OCI-LY7 (cell line): ENCODE measurements around the gene YWHAB.

Experiments used
- CTCF ChIP-seq: fragments of 200-600 bp; sonication (generic); conservative IDR thresholded peaks from 2 replicates; pipeline ENCODE4 v1.5.1; 2014; ENCODE audit warnings: mild to moderate bottlenecking, antibody characterized with exemption, low read length, moderate library complexity, mixed read lengths
- EZH2phosphoT487 ChIP-seq: fragments of 200-600 bp; sonication (generic); IDR thresholded peaks from 2 replicates; pipeline ENCODE4 v1.6.1; 2018; ENCODE audit warnings: low read depth, borderline replicate concordance, mild to moderate bottlenecking, mixed run types, antibody characterized with exemption, low read length, moderate library complexity, mixed read lengths

- TF ChIP-seq CTCF (no peak), EZH2phosphoT487 (no peak)
These were observed 47.6 kb upstream of the YWHAB start for GRCh38 chr20:44837946-44838345.
